MCF 10A (cell line): ENCODE data around the gene USP17L12. TPM values are rescaled to one million over a fixed set of nuclear protein-coding genes. Genes with fewer than 3 reads are reported as not detected.
A peak's percentile ranks its signal among the peaks of the same experiment; 100 is the strongest.
"Not testable (repeated sequence)": the region's sequence is repeated elsewhere in the genome, so short reads cannot be mapped to it uniquely, and the experiment has no call there.

Experiments used
- Bru-seq: library from RNA; stranded (reverse); fragments of 400-500 nt; gene quantifications from one replicate; lab custom pipeline; 2021; lab: Mats Ljungman, UMichigan
- BruChase-seq, 2 experiments: library from RNA; stranded (reverse); fragments of 400-500 nt; gene quantifications; one replicate each; lab custom pipeline; 2021; lab: Mats Ljungman, UMichigan
- BruUV-seq: library from RNA; stranded (reverse); fragments of 400-500 nt; replicated peaks from 2 replicates; lab custom pipeline; 2021; lab: Mats Ljungman, UMichigan
- CTCF ChIA-PET: fragments of 300-600 bp; sonication (Branson Sonifier 250); formaldehyde crosslinking; extraction: SDS; loops from one replicate; lab custom pipeline; 2021; ENCODE audit warnings: antibody characterized with exemption, inconsistent platforms; lab: Yijun Ruan, JAX
- POLR2A ChIA-PET: fragments of 300-600, 350-650 bp; sonication (Branson Sonifier 250); formaldehyde crosslinking; extraction: SDS; loops from one replicate; lab custom pipeline; 2020; ENCODE audit warnings: antibody characterized with exemption, inconsistent platforms; lab: Yijun Ruan, JAX
- DNase-seq: peaks from one replicate; pipeline ENCODE4 v3.0.0-alpha.2; 2018; ENCODE audit not compliant: unreplicated experiment
- H3K27ac Mint-ChIP-seq: one replicate; pipeline ENCODE4 v1.8.0; 2022; ENCODE audit warnings: mild to moderate bottlenecking, low read depth, mixed read lengths; ENCODE audit not compliant: unreplicated experiment
- H3K27me3 Mint-ChIP-seq: one replicate; pipeline ENCODE4 v1.8.0; 2022; ENCODE audit warnings: mixed read lengths; ENCODE audit not compliant: insufficient read depth, unreplicated experiment
- H3K36me3 Mint-ChIP-seq: one replicate; pipeline ENCODE4 v1.8.0; 2022; ENCODE audit warnings: mild to moderate bottlenecking, moderate library complexity, mixed read lengths; ENCODE audit not compliant: insufficient read depth, unreplicated experiment
- H3K4me1 Mint-ChIP-seq: one replicate; pipeline ENCODE4 v1.8.0; 2022; ENCODE audit warnings: mixed read lengths; ENCODE audit not compliant: insufficient read depth, unreplicated experiment
- H3K4me3 Mint-ChIP-seq: one replicate; pipeline ENCODE4 v1.8.0; 2022; ENCODE audit warnings: mild to moderate bottlenecking, moderate library complexity, mixed read lengths; ENCODE audit not compliant: unreplicated experiment
- H3K9me3 Mint-ChIP-seq: one replicate; pipeline ENCODE4 v1.8.0; 2022; ENCODE audit warnings: mixed read lengths; ENCODE audit not compliant: unreplicated experiment
- intact Hi-C: fragments of 100-400 bp; cut with micrococcal nuclease; formaldehyde crosslinking; loops from 2 replicates; pipeline ENCODE4 v1.14.1; 2022
- long read RNA-seq: library from polyadenylated mRNA; stranded (forward); transcript quantifications from one replicate; pipeline ENCODE4 v2.0.0, GENCODE V29; 2022
- total RNA-seq: library from RNA; stranded (reverse); gene quantifications from 2 replicates; pipeline ENCODE4 v1.2.3, GENCODE V29; 2022

USP17L12 gene
- total RNA-seq = not detected in 2 replicates
- not detected for Bru-seq, nascent RNA
- not detected for BruChase-seq, experiment 1, labeled RNA remaining after a 6-hour chase
- not detected for BruChase-seq, experiment 2, labeled RNA remaining after a 2-hour chase
- long read RNA-seq = 0 reads

GRCh38 chr4:9219852-9220251, at the start of gene USP17L12:
Gene USP17L12, plus strand, starts transcription at chr4:9220152. Its CDS starts 0 bp downstream, at chr4:9220152.
- H3K4me1 Mint-ChIP-seq, intact Hi-C loops, DNase-seq, BruUV-seq, POLR2A ChIA-PET, H3K27me3 Mint-ChIP-seq, H3K27ac Mint-ChIP-seq, H3K36me3 Mint-ChIP-seq, CTCF ChIA-PET, H3K9me3 Mint-ChIP-seq, H3K4me3 Mint-ChIP-seq: not testable (repeated sequence)

- H3K9me3 Mint-ChIP-seq, H3K36me3 Mint-ChIP-seq, intact Hi-C loops, POLR2A ChIA-PET, H3K4me3 Mint-ChIP-seq, DNase-seq, H3K27ac Mint-ChIP-seq, CTCF ChIA-PET, H3K4me1 Mint-ChIP-seq, BruUV-seq, H3K27me3 Mint-ChIP-seq: not testable (repeated sequence)
These were observed 9.6 kb upstream of the USP17L12 start, which contains the start of gene USP17L10 for GRCh38 chr4:9210357-9210756. Gene USP17L10, plus strand, starts transcription at chr4:9210657. Its CDS starts 0 bp downstream, at chr4:9210657.

GRCh38 chr4:9214701-9215100, 5.3 kb upstream of the USP17L12 start:
- H3K27me3 Mint-ChIP-seq, CTCF ChIA-PET, DNase-seq, H3K4me3 Mint-ChIP-seq, H3K9me3 Mint-ChIP-seq, H3K36me3 Mint-ChIP-seq, H3K4me1 Mint-ChIP-seq, POLR2A ChIA-PET, BruUV-seq, intact Hi-C loops, H3K27ac Mint-ChIP-seq: not testable (repeated sequence)

GRCh38 chr4:9215105-9215504, 4.8 kb upstream of the USP17L12 start, which contains the start of gene USP17L11:
Gene USP17L11, plus strand, starts transcription at chr4:9215405. Its CDS starts 0 bp downstream, at chr4:9215405.
- H3K27ac Mint-ChIP-seq, DNase-seq, H3K27me3 Mint-ChIP-seq, CTCF ChIA-PET, H3K9me3 Mint-ChIP-seq, intact Hi-C loops, BruUV-seq, H3K4me1 Mint-ChIP-seq, H3K36me3 Mint-ChIP-seq, H3K4me3 Mint-ChIP-seq, POLR2A ChIA-PET: not testable (repeated sequence)

- BruUV-seq, H3K27me3 Mint-ChIP-seq, H3K9me3 Mint-ChIP-seq, H3K27ac Mint-ChIP-seq, POLR2A ChIA-PET, CTCF ChIA-PET, H3K4me3 Mint-ChIP-seq, H3K36me3 Mint-ChIP-seq, DNase-seq, intact Hi-C loops, H3K4me1 Mint-ChIP-seq: not testable (repeated sequence)
These were observed 4.6 kb downstream of the USP17L12 start, which contains the start of gene USP17L13 for GRCh38 chr4:9224596-9224995. Gene USP17L13, plus strand, starts transcription at chr4:9224896. Its CDS starts 0 bp downstream, at chr4:9224896.

- not testable (repeated sequence) for H3K4me1 Mint-ChIP-seq
These were observed 10.3 kb downstream of the USP17L12 start for GRCh38 chr4:9230249-9230648.

GRCh38 chr4:9234085-9234484, 14.1 kb downstream of the USP17L12 start, which contains the start of gene USP17L15:
Gene USP17L15, plus strand, starts transcription at chr4:9234385. Its CDS starts 0 bp downstream, at chr4:9234385.
- H3K27me3 Mint-ChIP-seq, H3K4me1 Mint-ChIP-seq, H3K27ac Mint-ChIP-seq, BruUV-seq, CTCF ChIA-PET, POLR2A ChIA-PET, DNase-seq, intact Hi-C loops, H3K36me3 Mint-ChIP-seq, H3K9me3 Mint-ChIP-seq, H3K4me3 Mint-ChIP-seq: not testable (repeated sequence)

More at GRCh38 chr4:9230249-9230648, 10.3 kb downstream of the USP17L12 start:
- H3K27me3 Mint-ChIP-seq, H3K4me3 Mint-ChIP-seq, intact Hi-C loops, POLR2A ChIA-PET, BruUV-seq, DNase-seq, H3K27ac Mint-ChIP-seq, H3K36me3 Mint-ChIP-seq, CTCF ChIA-PET, H3K9me3 Mint-ChIP-seq: not testable (repeated sequence)

- intact Hi-C loops, H3K36me3 Mint-ChIP-seq, CTCF ChIA-PET, H3K4me1 Mint-ChIP-seq, H3K9me3 Mint-ChIP-seq, H3K27me3 Mint-ChIP-seq, H3K27ac Mint-ChIP-seq, BruUV-seq, POLR2A ChIA-PET, H3K4me3 Mint-ChIP-seq: not testable (repeated sequence)
- peak; percentile 0 for DNase-seq
These were observed 18.5 kb downstream of the USP17L12 start for GRCh38 chr4:9238461-9238860.

GRCh38 chr4:9243579-9243978, 23.6 kb downstream of the USP17L12 start, which contains the start of gene USP17L17:
Gene USP17L17, plus strand, starts transcription at chr4:9243879. Its CDS starts 0 bp downstream, at chr4:9243879.
- H3K27ac Mint-ChIP-seq, H3K4me1 Mint-ChIP-seq, DNase-seq, H3K27me3 Mint-ChIP-seq, intact Hi-C loops, H3K4me3 Mint-ChIP-seq, H3K9me3 Mint-ChIP-seq, BruUV-seq, H3K36me3 Mint-ChIP-seq, POLR2A ChIA-PET, CTCF ChIA-PET: not testable (repeated sequence)
